GM08714 (cell line): ENCODE measurements around the gene SPECC1.
"Not testable (repeated sequence)": the region's sequence is repeated elsewhere in the genome, so short reads cannot be mapped to it uniquely, and the experiment has no call there.

Experiments
- H3K4me3 ChIP-seq: fragments of 200-500 bp; sonication (Bioruptor generic); 2 replicates; pipeline ENCODE4 v1.5.1; 2014; ENCODE audit warnings: mild to moderate bottlenecking, low read length, inconsistent platforms
- ZNF274 ChIP-seq: IDR thresholded peaks from 2 replicates; pipeline ENCODE4 v1.6.1; 2012; ENCODE audit warnings: mild to moderate bottlenecking, low read depth, low read length

Gene SPECC1

DNA sequence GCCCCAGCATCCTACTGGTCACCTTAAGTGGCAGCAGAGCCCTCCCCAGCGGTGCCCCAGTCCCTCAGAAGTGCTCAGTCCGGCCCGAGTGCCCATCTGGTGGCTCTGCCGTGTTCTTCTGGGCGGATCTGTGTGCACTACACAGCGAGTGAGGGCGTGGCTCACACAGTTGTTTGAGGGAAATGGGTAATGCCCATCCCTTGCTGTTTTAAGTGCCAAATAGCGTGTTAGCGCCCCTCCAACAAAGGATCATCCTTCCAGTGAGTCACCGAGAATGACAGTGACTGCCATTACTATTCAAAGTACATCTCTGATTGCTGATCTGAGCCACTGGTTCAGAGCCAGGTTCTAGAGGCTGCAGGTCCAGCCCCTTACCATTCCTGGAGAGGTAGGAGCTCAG lies 306.2 kb downstream of the SPECC1 start:
- no peak for TF ChIP-seq ZNF274

GRCh38 chr17:20315821-20316220 lies 306.7 kb downstream of the SPECC1 start:
- TF ChIP-seq ZNF274: no peak
- H3K4me3 ChIP-seq: no peak overlapping the region

More for the DNA sequence above, 306.2 kb downstream of the SPECC1 start:
- H3K4me3 ChIP-seq: no peak overlapping the region

DNA sequence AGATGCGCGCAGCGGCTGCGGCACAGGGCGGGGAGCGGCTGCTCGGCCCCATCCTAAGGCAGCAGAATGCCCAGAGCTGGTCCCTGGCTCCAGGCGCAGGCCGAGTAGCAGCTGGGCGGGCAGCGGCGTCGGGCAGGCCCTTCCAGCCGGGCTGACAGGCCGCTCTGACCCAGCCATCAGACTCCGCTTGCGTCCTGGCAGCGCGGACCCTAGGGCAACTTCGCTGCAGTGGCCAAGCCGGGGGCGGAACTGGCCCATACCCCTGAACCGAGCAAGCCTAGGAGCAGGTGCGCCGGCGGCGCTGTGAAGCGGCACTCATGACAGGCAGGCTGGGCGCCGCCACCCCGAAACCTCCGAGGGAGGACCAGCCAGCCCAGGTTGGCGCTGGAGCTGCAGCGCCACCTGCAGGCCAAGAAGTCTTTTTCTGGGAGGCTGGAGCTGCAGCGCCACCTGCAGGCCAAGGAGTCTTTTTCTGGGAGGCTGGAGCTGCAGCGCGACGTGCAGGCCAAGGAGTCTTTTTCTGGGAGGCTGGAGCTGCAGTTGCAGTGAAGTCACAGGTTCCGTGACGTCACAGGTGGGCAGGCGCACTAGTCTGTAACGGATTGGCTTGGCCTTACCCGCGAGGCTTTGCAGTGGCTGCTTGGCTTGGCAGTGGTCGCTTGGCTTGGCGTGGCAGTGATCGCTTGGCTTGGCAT lies 311.5 kb downstream of the SPECC1 start:
- H3K4me3 ChIP-seq: peak overlapping the region; percentile 29; the same call in 1 of the 2 replicates

GRCh38 chr17:20321357-20321756 lies 312.2 kb downstream of the SPECC1 start:
- H3K4me3 ChIP-seq: not testable (repeated sequence)

- H3K4me3 ChIP-seq: not testable (repeated sequence)
These were observed 318.6 kb downstream of the SPECC1 start for GRCh38 chr17:20327739-20328138.

DNA sequence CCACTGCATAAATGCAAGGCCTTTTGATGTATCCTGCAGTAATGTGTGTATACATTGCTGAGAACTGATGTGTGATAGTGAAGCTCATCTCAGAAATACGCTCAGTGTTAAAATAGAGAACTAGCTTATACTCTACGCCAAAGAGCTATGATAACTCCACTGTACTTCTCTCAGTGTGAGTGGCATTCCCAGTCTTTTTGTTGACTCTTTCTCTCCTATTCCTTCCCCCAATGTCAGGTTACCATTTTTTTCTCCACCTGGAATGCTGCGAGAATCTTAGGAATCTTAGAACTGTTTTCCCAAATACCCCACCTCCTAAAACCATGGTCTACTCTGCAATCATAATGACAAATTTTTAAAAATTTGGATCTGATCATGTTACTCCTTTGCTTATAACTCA lies 342.2 kb downstream of the SPECC1 start:
- not testable (repeated sequence) for H3K4me3 ChIP-seq

DNA sequence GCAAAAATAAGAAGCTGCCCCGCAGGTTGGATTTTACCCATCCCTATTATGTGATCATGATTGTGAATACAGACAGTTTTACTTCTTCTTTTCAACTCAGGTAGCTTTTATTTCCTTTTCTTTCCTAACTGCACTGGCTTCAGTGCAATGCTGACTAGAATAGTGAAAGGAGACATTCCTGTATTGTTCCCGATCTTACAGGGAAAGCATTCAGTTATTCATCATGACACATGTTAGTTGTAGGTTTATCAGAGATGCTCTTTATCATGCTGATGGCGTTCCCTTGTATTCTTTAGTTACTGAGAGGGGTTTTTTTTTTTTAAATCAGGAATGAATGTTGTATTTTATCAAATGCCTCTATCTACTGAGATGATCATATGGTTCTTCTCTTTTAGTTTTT lies 343.4 kb downstream of the SPECC1 start:
- not testable (repeated sequence) for H3K4me3 ChIP-seq

- H3K4me3 ChIP-seq: not testable (repeated sequence)
These were observed 354.7 kb downstream of the SPECC1 start for GRCh38 chr17:20363846-20364245.
